Measurements from ENCODE around the gene EDAR. TPM values are rescaled to one million over a fixed set of nuclear protein-coding genes. Genes with fewer than 3 reads are reported as not detected.
A peak's percentile ranks its signal among the peaks of the same experiment; 100 is the strongest.

EDAR gene
- total RNA-seq, result not detected
- under 1 TPM in 2 of 3 donors, not detected in 1; under 0.01 to 0.87 TPM for polyA plus RNA-seq

DNA sequence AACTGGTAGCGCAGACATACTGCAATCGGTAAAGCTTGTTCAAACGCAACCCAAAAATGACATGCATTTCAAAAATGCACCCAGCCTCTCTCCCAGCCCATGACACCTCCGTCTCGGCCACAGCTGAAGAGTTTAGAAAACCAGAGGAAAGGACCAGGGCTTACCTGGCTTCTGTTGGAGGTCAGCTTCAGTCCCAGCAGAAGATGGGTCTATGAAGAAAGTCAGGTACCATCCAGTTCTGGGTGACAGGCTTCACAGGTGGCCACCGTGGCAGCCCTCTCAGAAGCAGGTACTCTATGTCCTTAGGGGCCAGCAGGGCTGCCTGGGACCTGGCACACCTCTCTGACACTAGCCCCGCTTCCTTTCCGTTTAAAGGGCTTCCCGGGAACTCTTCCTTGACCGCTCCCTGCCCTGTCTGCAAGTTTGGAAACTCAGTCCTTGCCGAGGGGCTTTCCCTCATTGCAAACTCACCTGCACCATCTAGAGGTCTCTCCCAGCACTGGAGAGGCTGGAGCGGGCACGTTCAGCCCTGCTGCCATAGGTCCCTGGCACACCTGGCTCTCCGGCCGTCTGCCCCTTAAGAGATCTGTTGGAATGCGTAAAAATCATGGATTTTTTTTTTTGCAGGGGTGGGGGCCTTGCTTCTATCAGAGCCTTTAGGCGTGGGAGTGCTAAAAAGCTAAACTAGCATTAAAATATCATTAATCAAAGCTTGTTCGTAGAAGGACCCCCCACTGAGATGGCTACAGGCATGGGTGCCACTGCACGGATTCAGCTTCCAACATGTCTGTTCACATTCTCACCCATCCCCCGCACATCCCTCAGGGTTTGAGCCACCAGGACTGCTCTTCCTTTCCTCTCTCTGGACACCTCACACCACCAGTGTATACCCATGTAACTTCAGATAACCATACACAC, at the start of gene EDAR:
Gene EDAR, minus strand, starts transcription at position 425 of the 918 bp plus-strand sequence. CDS start 58,206 bp downstream, outside the sequence.
- no peak within 1 kb of the TSS for H3K4me3 ChIP-seq
- H3K36me3 ChIP-seq, result no peaks in the 10 kb centered on the region
- intact Hi-C loops (cut with DNase I), result loop anchor here (5.0 kb wide), 1 partner anchor 132 kb away; no protein-coding TSS in a partner anchor
- 33 to 41% methylated on average over 20 of the region's 20 CpGs for WGBS, 2 donors
- DNase-seq, result no peak
- H3K27me3 ChIP-seq, result peaks cover 3 to 24% (median 6%) of the 10 kb centered on the region in 3 donors
- peaks cover 0 to 5% (median 0%) of the 10 kb centered on the region in 4 donors for H3K4me1 ChIP-seq
- no peak within 1 kb of the TSS for H3K27ac ChIP-seq
- TF ChIP-seq EP300 (IDR thresholded peaks at IDR 0.05) (no peak), POLR2AphosphoS5 (IDR thresholded peaks at IDR 0.05) (no peak), CTCF (IDR thresholded peaks at IDR 0.05) (peak in 1 of 4 experiments; percentile 31), POLR2A (IDR thresholded peaks at IDR 0.05) (no peak)
- no peaks in the 10 kb centered on the region for H3K9me3 ChIP-seq

- Histone ChIP-seq H3K9me3 (no peaks in the 10 kb centered on the region), H3K27me3 (peaks cover 0 to 8% (median 4%) of the 10 kb centered on the region in 3 donors), H3K36me3 (no peaks in the 10 kb centered on the region), H3K27ac (no peak overlapping the region), H3K4me1 (peaks cover 0 to 12% (median 8%) of the 10 kb centered on the region in 4 donors), H3K4me3 (no peak overlapping the region)
- no peak for DNase-seq
- WGBS, 2 donors, result 92 to 96% methylated on average over 6 of the region's 6 CpGs
- no peak for TF ChIP-seq POLR2AphosphoS5 (IDR thresholded peaks at IDR 0.05)
- no peak for TF ChIP-seq CTCF (IDR thresholded peaks at IDR 0.05)
- no peak for TF ChIP-seq EP300 (IDR thresholded peaks at IDR 0.05)
- no peak for TF ChIP-seq POLR2A (IDR thresholded peaks at IDR 0.05)
- intact Hi-C loops (cut with DNase I), result no loop called here
Observed at GRCh38 chr2:109033171-109033570, 44.2 kb upstream of the EDAR start.

- Histone ChIP-seq H3K9me3 (no peaks in the 10 kb centered on the region), H3K27me3 (peaks cover 0 to 8% (median 4%) of the 10 kb centered on the region in 3 donors), H3K4me3 (peak overlapping the region in 3 of 4 donors; percentile 28 to 50 (median 42)), H3K4me1 (peaks cover 0 to 12% (median 8%) of the 10 kb centered on the region in 4 donors), H3K27ac (no peak overlapping the region), H3K36me3 (no peaks in the 10 kb centered on the region)
- TF ChIP-seq CTCF (IDR thresholded peaks at IDR 0.05), result no peak
- no peak for TF ChIP-seq POLR2A (IDR thresholded peaks at IDR 0.05)
- no peak for TF ChIP-seq POLR2AphosphoS5 (IDR thresholded peaks at IDR 0.05)
- no peak for TF ChIP-seq EP300 (IDR thresholded peaks at IDR 0.05)
- intact Hi-C loops (cut with DNase I), result no loop called here
- no peak for DNase-seq
- 52 to 78% methylated on average over 9 of the region's 9 CpGs for WGBS, 2 donors
Observed at GRCh38 chr2:109032229-109032820, 43.3 kb upstream of the EDAR start.

DNA sequence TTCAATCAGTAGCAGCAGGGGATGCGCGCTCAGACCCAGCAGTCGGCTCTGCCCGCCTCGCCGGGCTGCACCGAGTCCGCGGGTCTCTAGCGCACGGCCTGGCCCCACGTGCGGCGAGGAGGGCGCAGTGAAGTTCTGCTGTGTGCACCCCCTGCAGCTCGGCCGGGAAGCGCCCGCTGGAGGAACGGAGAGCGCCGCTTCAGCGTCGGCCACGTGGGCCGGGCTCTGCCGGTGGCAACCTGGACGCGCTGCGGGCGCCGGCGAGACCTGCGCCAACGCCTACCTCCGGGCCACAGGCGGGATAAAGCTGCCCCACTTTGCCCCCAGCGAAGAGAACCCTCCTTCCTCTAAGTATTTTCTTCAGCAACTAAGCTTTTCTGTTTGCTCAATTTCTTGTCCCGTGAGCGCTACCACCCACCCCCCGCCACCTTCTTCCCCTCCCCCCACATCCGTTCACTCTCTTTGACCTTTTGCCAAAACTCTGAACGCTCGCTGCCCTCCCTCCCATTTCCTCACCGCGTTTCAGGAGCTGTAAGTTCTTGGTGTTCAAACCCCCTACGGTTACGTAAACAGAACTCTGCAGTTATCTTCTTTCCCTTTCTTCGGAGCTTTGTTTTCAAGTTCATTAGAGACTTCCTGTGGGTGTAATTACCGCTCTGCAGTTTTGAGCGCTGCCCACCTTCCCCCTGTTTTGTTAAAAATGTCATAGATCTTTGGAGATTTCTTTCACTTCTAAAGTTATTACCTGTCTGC, 42.6 kb upstream of the EDAR start:
- intact Hi-C loops (cut with DNase I), result no loop called here
- H3K9me3 ChIP-seq, result no peaks in the 10 kb centered on the region
- H3K27me3 ChIP-seq, result peaks cover 0 to 8% (median 4%) of the 10 kb centered on the region in 3 donors
- H3K4me3 ChIP-seq, result peak overlapping the region; percentile 11 to 50 (median 35)
- no peaks in the 10 kb centered on the region for H3K36me3 ChIP-seq
- DNase-seq, result no peak
- TF ChIP-seq EP300 (IDR thresholded peaks at IDR 0.05), result no peak
- no peak for TF ChIP-seq POLR2AphosphoS5 (IDR thresholded peaks at IDR 0.05)
- no peak for TF ChIP-seq POLR2A (IDR thresholded peaks at IDR 0.05)
- no peak for TF ChIP-seq CTCF (IDR thresholded peaks at IDR 0.05)
- H3K4me1 ChIP-seq, result peaks cover 0 to 12% (median 8%) of the 10 kb centered on the region in 4 donors
- WGBS, 2 donors, result 2 to 7% methylated on average over 51 of the region's 51 CpGs
- H3K27ac ChIP-seq, result peak overlapping the region in 1 of 4 donors; percentile 26

All from sigmoid colon (tissue), 7 donors.